HG03108 (cell line): Measurements from ENCODE around the gene SOX30.

Experiments used
- ATAC-seq: cut with Tn5 transposase; IDR thresholded peaks from one replicate; pipeline ENCODE4 v1.9.1; 2021; ENCODE audit warnings: moderate library complexity; ENCODE audit not compliant: unreplicated experiment

SOX30 gene

GRCh38 chr5:157610990-157611389, 41.2 kb downstream of the SOX30 start:
- no peak for ATAC-seq

- no peak for ATAC-seq
These were observed 43.2 kb downstream of the SOX30 start for GRCh38 chr5:157608972-157609565.

GRCh38 chr5:157607371-157608161, 44.7 kb downstream of the SOX30 start:
- peak; percentile 45 for ATAC-seq

- ATAC-seq: no peak
These were observed 46.2 kb downstream of the SOX30 start for GRCh38 chr5:157606046-157606445.

DNA sequence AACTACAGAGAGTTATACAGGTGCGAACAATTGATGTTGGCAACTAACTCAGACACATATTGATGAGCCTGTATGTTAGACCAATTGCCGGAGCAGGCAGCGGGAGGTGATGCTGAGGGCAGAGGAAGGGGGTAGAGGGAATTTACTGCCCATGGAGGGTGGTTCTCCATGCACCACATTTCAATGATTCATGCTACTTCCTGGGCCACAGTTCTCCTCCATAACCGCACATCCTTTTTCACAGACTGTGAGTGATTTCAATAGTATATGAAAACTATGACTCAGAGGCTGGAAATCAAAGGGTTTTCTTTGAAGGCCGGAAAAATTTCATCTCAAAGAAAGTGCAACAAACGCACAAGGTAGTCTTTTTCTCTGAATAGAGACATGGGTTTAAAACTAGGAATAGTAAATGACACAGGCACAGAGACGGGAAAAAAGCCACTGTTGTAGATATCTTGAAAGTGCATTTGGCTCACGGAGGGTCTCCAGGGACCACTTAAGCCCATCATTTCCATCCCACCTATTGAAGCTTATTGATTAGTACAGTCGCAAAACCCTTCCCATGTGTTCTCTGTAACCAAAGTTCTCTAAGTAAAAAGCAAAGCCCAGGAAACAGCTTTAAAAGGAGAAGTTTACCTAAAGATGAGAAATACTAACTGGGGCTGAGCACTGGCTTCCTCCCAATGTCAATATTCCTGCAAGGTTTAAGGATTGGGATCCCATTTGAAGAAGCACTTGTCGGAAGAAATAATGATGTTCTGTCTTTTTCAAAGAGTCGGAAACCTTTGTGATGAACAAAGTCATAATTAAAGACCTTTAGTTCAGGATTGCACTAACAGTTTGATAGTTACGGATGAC, 48.7 kb downstream of the SOX30 start:
- ATAC-seq: peak; percentile 34

DNA sequence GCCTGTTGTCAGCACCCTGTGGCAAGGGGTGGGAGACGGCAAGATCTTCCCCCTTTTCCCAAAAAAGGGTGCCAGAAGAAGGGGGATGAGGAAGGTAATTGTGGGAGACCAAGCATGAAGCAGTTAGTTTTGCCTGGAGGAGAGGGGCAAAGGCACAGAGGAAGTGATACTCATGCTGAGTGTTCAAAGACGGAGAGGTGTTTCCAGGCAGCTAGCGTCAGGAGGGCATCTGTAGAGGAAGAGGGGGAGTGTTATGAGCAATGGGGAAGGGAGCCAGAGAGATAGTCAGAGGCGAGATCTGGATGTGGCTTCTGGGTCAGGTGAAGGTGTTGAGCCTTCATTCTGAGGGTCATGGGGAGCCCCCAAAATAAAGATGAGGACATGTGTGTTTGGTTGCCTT, 49.7 kb downstream of the SOX30 start:
- peak; percentile 49 for ATAC-seq

- no peak for ATAC-seq
These were observed 52.0 kb downstream of the SOX30 start for GRCh38 chr5:157600252-157600651.

GRCh38 chr5:157599565-157599964, 52.7 kb downstream of the SOX30 start:
- no peak for ATAC-seq

- ATAC-seq: no peak
These were observed 53.8 kb downstream of the SOX30 start for GRCh38 chr5:157598350-157598936.

GRCh38 chr5:157597277-157597676, 55.0 kb downstream of the SOX30 start:
- no peak for ATAC-seq

DNA sequence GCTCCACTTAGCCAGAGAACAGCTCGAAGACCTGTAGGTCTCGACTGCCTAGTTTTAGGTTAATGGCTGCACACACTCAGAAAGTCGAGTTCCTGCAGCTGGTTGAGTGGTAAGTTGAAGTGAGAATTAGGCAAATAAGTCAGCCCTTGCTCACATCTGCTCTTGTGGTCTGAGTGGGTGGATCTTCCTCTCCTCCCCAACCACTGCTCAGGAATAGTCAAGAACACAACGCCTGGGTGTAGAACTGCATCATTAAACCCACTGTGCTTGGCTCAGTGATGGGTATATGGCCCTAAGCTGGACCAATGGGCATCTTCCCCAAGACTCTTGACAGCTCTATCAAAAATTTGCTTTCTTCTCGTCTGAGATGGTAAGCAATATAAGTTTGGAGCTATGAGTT, 55.8 kb downstream of the SOX30 start:
- peak; percentile 74 for ATAC-seq

GRCh38 chr5:157594675-157595459, 57.4 kb downstream of the SOX30 start:
- no peak for ATAC-seq

DNA sequence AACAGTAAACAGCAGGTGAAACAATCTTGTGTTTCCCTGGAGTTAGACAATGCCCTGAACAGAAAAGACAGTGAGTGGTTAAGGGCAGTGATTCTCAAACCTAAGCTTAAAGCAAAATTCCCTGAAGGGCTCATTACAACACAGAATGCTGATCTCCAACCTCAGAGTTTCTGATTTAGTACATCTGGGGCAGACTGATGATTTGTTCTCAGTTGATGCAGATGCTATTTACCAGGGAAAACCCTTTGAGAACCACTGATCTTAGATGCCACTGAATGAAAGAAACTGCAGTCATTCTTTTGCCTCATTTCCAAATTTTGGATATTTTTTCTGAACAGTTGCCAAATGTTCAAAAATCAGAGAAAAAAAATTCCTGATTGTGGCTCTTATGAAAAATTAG, 58.0 kb downstream of the SOX30 start:
- ATAC-seq: no peak

DNA sequence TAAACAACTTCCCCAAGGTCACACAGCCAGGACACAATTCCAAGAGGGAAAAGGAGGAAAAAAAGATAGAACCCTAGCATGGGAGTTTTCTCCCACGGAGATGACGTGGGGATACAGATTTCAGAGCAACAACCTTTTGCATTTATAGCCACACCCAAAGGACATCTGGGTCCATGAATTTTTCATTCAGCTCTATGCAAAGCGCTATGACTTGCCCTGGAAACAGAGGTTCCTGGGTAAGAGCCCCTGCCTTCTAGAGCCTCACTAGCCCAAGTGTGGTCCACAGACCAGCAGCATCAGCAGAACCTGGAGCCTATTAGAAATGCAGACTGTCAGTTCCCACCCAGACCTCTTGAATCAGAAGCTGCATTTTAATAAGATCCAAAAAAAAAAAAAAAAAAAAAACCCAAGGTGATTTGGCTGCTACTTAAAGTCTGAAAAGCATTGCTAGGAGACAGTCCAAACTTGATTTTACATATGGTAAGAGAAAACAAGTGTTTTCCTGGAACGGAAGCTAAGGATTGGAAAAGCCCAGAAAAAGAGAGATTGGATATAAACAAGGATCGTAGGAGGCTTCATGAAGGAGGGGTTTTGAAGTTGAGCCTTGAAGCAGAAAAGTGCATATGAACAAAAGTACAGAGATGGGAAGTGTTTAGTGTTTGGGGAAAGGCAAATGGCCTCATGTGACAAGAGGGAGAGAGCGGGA, 59.0 kb downstream of the SOX30 start:
- ATAC-seq: no peak

GRCh38 chr5:157592594-157592993, 59.6 kb downstream of the SOX30 start:
- ATAC-seq: no peak

DNA sequence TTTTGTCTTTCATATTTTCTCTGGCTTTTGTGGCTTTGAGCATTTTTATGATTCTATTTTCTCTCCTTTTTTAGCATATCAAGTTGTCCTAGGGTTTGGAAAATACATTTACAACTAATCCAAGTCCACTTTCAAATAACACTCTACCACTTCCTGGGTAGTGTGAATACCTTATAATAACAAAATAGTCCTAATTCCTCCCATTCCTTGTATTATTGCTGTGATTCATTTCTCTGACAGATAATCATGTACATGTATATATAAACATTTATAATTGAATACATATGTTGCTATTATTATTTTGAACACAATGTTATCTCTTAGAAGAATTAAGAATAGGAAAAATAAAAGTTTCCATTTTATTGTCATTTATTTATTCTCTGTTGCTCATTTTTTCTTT, 61.8 kb downstream of the SOX30 start:
- no peak for ATAC-seq

GRCh38 chr5:157584628-157585027, 67.6 kb downstream of the SOX30 start:
- ATAC-seq: no peak

DNA sequence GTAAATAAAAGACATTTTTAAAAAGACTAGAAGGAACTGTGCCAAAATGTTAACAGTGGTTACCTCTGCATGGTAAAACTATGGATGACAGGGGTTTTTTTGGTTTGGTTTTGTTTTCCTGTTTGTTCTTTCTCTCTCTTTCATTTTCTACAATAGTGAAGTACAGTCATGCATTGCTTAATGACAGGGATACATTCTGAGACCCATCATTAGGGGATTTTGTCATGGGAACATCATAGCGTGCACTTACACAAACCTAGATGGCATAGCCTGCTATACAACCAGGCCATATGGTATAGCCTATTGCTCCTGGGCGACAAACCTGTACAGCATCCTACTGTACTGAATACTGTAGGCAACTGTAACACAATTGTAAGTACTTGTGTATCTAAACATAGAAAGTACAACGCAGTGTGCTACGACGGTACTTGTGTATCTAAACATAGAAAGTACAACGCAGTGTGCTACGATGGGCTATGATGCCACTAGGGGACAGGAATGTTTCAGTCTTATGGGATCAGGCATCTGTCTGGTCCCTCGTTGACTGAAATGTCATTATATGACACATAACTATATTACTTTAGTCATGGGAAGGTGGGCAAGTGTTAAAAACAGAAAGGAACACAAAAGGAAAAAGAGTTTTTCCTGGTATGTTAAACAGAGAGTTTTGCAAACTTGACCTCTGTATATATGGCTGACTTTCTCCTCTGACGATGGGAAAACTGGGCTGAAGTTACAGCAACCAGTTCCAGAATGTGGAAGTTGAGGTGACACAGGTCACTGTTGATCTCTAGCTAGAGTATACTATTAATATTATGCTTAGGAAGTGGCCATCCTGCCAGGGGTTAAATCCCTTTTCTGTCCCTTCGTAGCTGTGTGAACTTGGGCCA, 69.3 kb downstream of the SOX30 start:
- ATAC-seq: peak; percentile 61

- ATAC-seq: no peak
These were observed 70.3 kb downstream of the SOX30 start for GRCh38 chr5:157581901-157582300.
